Measurements from ENCODE around the gene PGLYRP2.
"Not testable (repeated sequence)": the region's sequence is repeated elsewhere in the genome, so short reads cannot be mapped to it uniquely, and the experiment has no call there.

DNA sequence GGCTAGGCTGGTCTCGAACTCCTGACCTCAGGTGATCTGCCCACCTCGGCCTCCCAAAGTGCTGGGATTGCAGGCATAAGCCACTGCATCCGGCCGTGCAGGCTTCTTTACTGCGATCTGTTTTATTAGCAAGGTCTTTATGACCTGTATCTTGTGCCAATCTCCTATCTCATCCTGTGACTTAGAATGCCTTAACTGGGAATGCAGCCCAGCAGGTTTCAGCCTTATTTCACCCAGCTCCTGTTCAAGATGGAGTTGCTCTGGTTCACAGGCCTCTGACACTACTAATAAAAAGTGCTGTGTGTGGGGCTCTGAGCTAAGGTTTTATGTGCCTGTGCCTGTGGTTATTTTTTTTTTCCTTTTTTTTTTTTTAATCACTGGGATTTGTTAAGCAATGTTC lies 6.5 kb upstream of the PGLYRP2 start:
- TF ChIP-seq, protein P1, sequence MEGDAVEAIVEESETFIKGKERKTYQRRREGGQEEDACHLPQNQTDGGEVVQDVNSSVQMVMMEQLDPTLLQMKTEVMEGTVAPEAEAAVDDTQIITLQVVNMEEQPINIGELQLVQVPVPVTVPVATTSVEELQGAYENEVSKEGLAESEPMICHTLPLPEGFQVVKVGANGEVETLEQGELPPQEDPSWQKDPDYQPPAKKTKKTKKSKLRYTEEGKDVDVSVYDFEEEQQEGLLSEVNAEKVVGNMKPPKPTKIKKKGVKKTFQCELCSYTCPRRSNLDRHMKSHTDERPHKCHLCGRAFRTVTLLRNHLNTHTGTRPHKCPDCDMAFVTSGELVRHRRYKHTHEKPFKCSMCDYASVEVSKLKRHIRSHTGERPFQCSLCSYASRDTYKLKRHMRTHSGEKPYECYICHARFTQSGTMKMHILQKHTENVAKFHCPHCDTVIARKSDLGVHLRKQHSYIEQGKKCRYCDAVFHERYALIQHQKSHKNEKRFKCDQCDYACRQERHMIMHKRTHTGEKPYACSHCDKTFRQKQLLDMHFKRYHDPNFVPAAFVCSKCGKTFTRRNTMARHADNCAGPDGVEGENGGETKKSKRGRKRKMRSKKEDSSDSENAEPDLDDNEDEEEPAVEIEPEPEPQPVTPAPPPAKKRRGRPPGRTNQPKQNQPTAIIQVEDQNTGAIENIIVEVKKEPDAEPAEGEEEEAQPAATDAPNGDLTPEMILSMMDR (conservative IDR thresholded peaks at IDR 0.05; ENCODE audit: low read length), result not testable (repeated sequence)
- not testable (repeated sequence) for TF ChIP-seq EZH2phosphoT487 (IDR thresholded peaks at IDR 0.05; ENCODE audit: borderline replicate concordance)
